Ovary (tissue), 3 donors: ENCODE data around the gene COL8A2.

Experiments
- EP300 ChIP-seq: sonication (generic); formaldehyde crosslinking; IDR thresholded peaks from one replicate; pipeline ENCODE4 v1.6.1; 2017; ENCODE audit warnings: antibody characterized with exemption
- TF ChIP-seq, protein P1 (sequence below), 3 donors: fragments of 450-650 bp in 2 of 3; fragments of 200-600 bp in 1 of 3; IDR thresholded peaks; one replicate each; pipeline versions ENCODE4 v1.5.1 to v1.8.0; 2016 to 2022; ENCODE audit warnings: antibody characterized with exemption in 3 of 3, mild to moderate bottlenecking in 1 of 3
- donor health status: DM: no; HTN: no; CAD: no.

DNA sequence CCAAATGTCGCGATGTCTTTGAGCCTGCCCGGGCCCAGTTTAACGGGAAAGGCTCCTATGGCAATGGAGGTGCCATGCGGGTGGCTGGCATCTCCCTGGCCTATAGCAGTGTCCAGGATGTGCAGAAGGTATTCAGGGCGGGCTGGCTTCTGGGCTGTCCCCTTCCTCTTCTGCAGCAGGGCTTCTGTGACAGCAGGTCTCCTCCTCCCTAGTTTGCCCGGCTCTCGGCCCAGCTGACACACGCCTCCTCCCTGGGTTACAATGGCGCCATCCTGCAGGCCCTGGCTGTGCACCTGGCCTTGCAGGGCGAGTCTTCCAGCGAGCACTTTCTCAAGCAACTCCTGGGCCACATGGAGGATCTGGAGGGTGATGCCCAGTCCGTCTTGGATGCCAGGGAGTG lies 33.3 kb downstream of the COL8A2 start:
- TF ChIP-seq, protein P1, sequence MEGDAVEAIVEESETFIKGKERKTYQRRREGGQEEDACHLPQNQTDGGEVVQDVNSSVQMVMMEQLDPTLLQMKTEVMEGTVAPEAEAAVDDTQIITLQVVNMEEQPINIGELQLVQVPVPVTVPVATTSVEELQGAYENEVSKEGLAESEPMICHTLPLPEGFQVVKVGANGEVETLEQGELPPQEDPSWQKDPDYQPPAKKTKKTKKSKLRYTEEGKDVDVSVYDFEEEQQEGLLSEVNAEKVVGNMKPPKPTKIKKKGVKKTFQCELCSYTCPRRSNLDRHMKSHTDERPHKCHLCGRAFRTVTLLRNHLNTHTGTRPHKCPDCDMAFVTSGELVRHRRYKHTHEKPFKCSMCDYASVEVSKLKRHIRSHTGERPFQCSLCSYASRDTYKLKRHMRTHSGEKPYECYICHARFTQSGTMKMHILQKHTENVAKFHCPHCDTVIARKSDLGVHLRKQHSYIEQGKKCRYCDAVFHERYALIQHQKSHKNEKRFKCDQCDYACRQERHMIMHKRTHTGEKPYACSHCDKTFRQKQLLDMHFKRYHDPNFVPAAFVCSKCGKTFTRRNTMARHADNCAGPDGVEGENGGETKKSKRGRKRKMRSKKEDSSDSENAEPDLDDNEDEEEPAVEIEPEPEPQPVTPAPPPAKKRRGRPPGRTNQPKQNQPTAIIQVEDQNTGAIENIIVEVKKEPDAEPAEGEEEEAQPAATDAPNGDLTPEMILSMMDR (IDR thresholded peaks at IDR 0.05): no peak
- no peak for TF ChIP-seq EP300
